Stimulated activated naive CD8-positive, alpha-beta T cell treated with anti-CD3 and anti-CD28 coated beads, Interleukin-15, amount 100 ng/mL, for 72 hours (primary cell): ENCODE measurements around the gene LAMA4.

Experiments
- ATAC-seq: fragments of 150-1000 bp; cut with Tn5 transposase; 2 replicates; pipeline ENCODE4 v1.10.0; 2021; ENCODE audit warnings: mild to moderate bottlenecking, moderate library complexity
- DNase-seq, 2 donors: peaks; one replicate each; pipeline ENCODE4 v3.0.0; 2021 to 2022
- H3K27ac Mint-ChIP-seq, 2 donors: one replicate each; pipeline ENCODE4 v1.8.0; 2022; ENCODE audit warnings: mild to moderate bottlenecking in 2 of 2, mixed read lengths in 2 of 2, moderate library complexity in 2 of 2
- H3K27me3 Mint-ChIP-seq: one replicate; pipeline ENCODE4 v1.8.0; 2022; ENCODE audit warnings: mixed read lengths
- H3K4me1 Mint-ChIP-seq: one replicate; pipeline ENCODE4 v1.8.0; 2022; ENCODE audit warnings: mild to moderate bottlenecking, mixed read lengths
- H3K4me3 Mint-ChIP-seq, 2 donors: one replicate each; pipeline ENCODE4 v1.8.0; 2022; ENCODE audit warnings: mild to moderate bottlenecking in 2 of 2, mixed read lengths in 2 of 2, moderate library complexity in 1 of 2
- H3K9me3 Mint-ChIP-seq, 2 donors: one replicate each; pipeline ENCODE4 v1.8.0; 2022; ENCODE audit warnings: mixed read lengths in 2 of 2

LAMA4 gene

GRCh38 chr6:112176175-112176574 is 78.2 kb downstream of the LAMA4 start:
- DNase-seq, result no peak
- ATAC-seq, result no peak
- Mint-ChIP-seq H3K9me3 (no peaks in the 10 kb centered on the region), H3K27me3 (peaks cover 28% of the 10 kb centered on the region), H3K4me1 (no peaks in the 10 kb centered on the region), H3K4me3 (no peak overlapping the region), H3K27ac (no peak overlapping the region)

DNA sequence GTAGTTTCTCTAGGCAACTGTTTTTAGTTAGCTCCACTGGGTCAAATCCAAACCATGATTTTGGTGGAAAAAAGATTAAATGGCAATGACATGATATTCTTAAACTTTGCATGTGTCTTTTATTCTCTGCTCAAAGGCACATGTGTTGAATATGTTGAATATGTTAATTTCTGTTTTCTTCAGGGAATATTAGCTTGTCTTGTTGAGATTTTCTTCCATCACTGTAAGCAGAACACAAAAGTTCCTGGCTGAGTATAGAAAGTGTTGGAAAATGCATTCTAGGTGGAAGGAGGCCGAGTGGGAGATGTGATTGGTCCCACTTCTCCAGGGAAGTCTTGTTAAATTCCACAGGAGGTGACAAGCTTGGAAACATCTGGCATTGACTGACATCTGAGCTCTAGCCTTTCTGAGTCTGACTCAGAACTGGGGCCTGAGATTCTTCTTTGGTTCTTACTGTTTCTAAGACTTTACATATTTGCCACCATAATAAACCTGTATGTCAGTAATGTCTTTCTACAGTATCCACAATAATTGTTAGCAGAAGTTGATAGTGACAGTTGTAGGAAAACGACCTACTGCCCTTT is 81.1 kb downstream of the LAMA4 start:
- no peaks in the 10 kb centered on the region for H3K4me1 Mint-ChIP-seq
- DNase-seq, result no peak
- no peaks in the 10 kb centered on the region for H3K9me3 Mint-ChIP-seq
- no peak for ATAC-seq
- H3K4me3 Mint-ChIP-seq, result no peak overlapping the region
- peaks cover 41% of the 10 kb centered on the region for H3K27me3 Mint-ChIP-seq
- H3K27ac Mint-ChIP-seq, result no peak overlapping the region

DNA sequence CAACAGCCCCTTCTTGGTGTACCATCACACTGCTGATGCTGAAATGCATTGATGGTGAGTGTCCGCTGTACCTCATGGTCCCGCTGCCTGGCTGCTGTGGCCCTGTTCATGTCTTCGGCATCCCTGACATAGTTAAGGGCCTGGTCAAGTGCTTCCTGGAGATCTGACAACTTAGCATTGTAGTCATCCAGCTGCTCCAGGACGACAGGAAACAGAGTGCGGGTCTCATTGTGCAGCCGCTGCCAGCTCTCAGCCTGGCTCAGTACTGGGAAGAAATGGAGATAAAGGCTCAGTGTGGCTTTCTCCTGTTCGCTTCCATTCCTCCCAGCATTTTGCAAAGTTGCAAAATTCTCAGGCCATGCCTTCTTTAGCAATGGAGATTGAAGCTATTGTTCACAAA is 81.8 kb downstream of the LAMA4 start:
- ATAC-seq (no peak), DNase-seq (no peak)
- H3K4me1 Mint-ChIP-seq, result no peaks in the 10 kb centered on the region
- H3K27ac Mint-ChIP-seq, result no peak overlapping the region
- no peaks in the 10 kb centered on the region for H3K9me3 Mint-ChIP-seq
- no peak overlapping the region for H3K4me3 Mint-ChIP-seq
- peaks cover 41% of the 10 kb centered on the region for H3K27me3 Mint-ChIP-seq

DNA sequence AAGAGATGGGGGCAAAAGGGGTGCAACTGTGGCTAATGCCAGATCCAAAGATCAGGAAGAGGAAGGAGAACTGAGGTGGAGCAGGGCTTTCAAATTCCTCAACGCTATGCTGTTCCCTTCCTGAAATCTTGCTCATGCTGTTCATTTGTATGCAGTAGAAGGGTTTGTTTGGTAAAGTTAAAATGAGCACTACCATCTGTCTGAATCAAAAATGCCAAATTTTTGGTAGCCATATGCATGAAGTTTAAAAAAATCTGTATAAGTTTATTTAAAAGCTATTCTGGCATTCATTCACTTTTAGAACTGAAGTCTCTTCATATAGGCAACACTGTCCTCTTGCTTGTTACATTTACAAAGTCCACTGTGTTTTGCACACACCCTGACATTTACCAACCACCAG is 84.8 kb downstream of the LAMA4 start:
- peaks cover 40% of the 10 kb centered on the region for H3K27me3 Mint-ChIP-seq
- H3K4me1 Mint-ChIP-seq, result no peaks in the 10 kb centered on the region
- ATAC-seq, result no peak
- no peak overlapping the region for H3K4me3 Mint-ChIP-seq
- H3K27ac Mint-ChIP-seq, result no peak overlapping the region
- no peak for DNase-seq
- no peaks in the 10 kb centered on the region for H3K9me3 Mint-ChIP-seq

DNA sequence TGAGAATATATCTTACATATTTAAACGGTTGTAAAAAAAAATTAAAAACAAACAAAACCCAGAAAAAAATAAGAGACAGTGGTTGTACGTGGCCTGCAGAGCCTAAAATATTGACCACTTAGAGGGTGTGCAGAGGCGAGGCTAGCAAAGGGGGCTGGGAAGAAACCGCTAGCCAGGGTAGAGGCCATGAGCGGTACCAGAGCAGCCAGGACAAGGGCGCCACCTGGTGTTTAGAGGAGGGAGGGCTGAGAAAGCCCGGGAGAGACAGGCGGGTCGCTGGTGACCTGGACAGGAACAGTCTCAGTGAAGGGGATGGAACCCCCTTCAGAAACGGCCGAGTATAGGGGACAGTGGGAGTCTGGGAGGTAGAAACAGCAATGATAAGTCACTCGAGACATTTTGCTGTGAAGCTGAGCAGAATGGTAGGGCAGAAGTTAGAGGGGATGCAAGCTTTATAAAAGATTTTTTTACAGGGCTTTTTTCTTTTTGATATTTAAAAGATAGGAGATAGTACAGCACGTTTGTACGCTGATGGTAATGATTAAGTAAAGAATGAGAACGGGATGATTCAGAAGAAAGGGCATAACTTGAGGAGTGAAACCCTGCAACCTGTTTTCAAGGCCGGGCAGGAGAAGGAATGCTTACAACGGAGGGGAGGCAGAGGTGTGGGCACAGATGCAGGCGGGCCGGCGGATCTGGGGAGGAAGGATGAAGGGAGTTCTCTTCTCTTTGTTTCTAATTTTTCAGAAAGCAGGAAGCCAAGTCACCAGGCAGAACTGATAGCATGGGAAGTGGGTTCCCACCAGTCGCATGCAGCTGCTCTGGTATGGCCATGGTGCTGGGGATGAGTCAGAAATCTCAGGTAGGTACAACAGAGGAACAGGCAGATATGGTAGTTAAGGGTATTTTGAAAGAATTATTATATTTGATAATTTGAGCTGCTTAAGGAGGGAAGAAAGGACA is 90.8 kb downstream of the LAMA4 start:
- Mint-ChIP-seq H3K4me1 (peaks cover 14% of the 10 kb centered on the region), H3K27ac (peak overlapping the region in 1 of 2 donors; percentile 75), H3K27me3 (peaks cover 45% of the 10 kb centered on the region), H3K4me3 (peak overlapping the region; percentile 80 to 81), H3K9me3 (no peaks in the 10 kb centered on the region)
- DNase-seq (peak; percentile 77 to 79), ATAC-seq (peak; percentile 95)

- ATAC-seq (no peak), DNase-seq (no peak)
- peaks cover 42% of the 10 kb centered on the region for H3K27me3 Mint-ChIP-seq
- no peak overlapping the region for H3K4me3 Mint-ChIP-seq
- H3K4me1 Mint-ChIP-seq, result peaks cover 17% of the 10 kb centered on the region
- H3K27ac Mint-ChIP-seq, result no peak overlapping the region
- no peaks in the 10 kb centered on the region for H3K9me3 Mint-ChIP-seq
Measured at GRCh38 chr6:112160745-112161144, 93.6 kb downstream of the LAMA4 start.

- Mint-ChIP-seq H3K27me3 (peaks cover 29% of the 10 kb centered on the region), H3K27ac (no peak overlapping the region), H3K4me3 (no peak overlapping the region)
Measured at GRCh38 chr6:112156668-112157067, 97.7 kb downstream of the LAMA4 start.

DNA sequence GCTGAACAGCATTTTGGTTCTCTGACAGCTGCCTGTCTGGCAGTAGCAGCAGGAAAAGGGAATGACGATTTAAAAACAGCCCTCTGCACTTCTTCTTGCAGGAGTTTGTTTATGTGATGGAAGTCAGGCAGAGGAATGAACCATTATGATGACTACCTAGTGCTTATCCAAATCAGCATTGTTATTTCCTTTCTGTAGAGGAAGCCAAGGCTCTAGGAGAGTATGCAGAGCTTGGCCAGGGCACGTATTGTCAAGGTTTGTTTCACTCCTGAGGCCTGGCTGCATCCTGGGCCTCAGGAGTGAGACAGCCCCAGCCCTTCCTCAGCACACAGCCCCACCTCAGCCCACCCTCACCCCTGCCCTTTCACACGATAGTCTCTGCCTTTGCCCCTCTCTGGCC is 98.5 kb downstream of the LAMA4 start:
- no peak overlapping the region for H3K4me3 Mint-ChIP-seq
- no peaks in the 10 kb centered on the region for H3K9me3 Mint-ChIP-seq
- peaks cover 18% of the 10 kb centered on the region for H3K4me1 Mint-ChIP-seq
- ATAC-seq (peak; percentile 43), DNase-seq (no peak)
- no peak overlapping the region for H3K27ac Mint-ChIP-seq
- H3K27me3 Mint-ChIP-seq, result peaks cover 22% of the 10 kb centered on the region

More at GRCh38 chr6:112156668-112157067, 97.7 kb downstream of the LAMA4 start:
- ATAC-seq, result no peak
- Mint-ChIP-seq H3K9me3 (no peaks in the 10 kb centered on the region), H3K4me1 (peaks cover 18% of the 10 kb centered on the region)
- no peak for DNase-seq

DNA sequence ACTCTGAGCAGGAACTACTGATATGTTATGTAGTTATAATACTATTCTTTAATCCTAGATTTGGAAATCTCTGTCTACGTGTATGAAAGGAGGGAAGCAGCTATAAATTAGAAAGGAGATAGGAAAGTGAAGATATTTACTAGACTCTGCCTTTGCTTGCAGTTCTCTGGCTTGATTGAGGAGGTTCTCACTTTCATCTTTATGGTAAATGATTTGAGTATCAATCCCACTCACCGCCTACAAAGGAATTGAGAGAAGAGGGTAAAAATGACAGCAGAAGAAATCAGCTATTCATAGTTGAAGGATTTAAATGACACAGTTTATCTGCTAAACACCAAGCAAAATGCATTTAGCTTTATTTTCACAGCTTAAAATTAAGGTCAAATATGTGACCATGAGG is 99.7 kb downstream of the LAMA4 start:
- H3K27ac Mint-ChIP-seq, result no peak overlapping the region
- ATAC-seq (no peak), DNase-seq (no peak)
- no peaks in the 10 kb centered on the region for H3K9me3 Mint-ChIP-seq
- H3K27me3 Mint-ChIP-seq, result peaks cover 13% of the 10 kb centered on the region
- H3K4me1 Mint-ChIP-seq, result peaks cover 18% of the 10 kb centered on the region
- H3K4me3 Mint-ChIP-seq, result no peak overlapping the region

- Mint-ChIP-seq H3K4me1 (peaks cover 18% of the 10 kb centered on the region), H3K27ac (no peak overlapping the region), H3K4me3 (no peak overlapping the region), H3K9me3 (no peaks in the 10 kb centered on the region), H3K27me3 (peaks cover 13% of the 10 kb centered on the region)
- DNase-seq (no peak), ATAC-seq (no peak)
Measured at GRCh38 chr6:112153926-112154607, 100.3 kb downstream of the LAMA4 start.

DNA sequence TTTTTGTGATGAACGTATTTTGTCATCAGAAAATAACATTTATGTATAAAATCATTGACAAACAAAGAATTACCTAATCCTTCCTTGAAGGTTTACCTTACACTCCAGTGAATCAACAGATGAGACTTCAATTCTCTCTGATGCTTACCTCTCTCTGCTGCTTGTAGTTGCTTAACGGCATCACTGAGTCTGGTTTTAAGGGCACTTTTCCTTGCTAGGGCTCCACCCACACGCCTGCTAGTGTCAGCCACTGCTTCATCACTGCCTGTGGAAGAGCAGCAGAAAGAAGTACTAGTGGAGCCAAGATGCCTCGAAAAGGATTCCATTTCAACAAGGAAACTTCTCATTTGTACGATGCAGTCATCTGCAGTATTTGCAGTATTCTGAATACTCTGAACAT is 104.0 kb downstream of the LAMA4 start:
- Mint-ChIP-seq H3K4me1 (peaks cover 12% of the 10 kb centered on the region), H3K4me3 (no peak overlapping the region), H3K9me3 (no peaks in the 10 kb centered on the region), H3K27ac (no peak overlapping the region), H3K27me3 (peaks cover 15% of the 10 kb centered on the region)
- DNase-seq (no peak), ATAC-seq (no peak)

DNA sequence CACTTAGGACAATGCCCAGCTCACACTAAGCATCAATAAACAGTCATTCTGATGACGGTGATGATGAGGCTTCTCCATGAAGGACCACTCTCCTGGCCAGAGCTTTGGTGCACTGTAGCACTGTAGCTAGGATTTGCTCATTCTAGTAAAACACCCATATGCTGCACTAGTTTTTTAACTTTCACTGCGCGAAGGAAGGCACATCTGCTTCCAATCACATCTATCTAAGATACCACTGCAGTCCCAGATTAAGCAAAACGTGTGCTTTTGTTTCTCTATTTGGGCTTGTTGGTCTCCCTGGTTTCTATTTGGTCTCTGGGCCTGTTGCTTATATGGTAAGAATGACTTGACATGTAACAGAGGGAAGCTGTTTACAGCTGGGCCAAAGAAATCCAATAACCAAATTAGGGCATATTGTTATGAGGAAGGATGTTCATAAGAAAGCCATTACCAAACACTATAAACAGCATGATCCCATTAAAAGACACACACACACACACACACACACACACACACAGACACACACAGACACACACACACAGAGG is 104.6 kb downstream of the LAMA4 start:
- DNase-seq, result no peak
- no peak overlapping the region for H3K4me3 Mint-ChIP-seq
- H3K27me3 Mint-ChIP-seq, result peaks cover 20% of the 10 kb centered on the region
- H3K4me1 Mint-ChIP-seq, result peaks cover 10% of the 10 kb centered on the region
- no peaks in the 10 kb centered on the region for H3K9me3 Mint-ChIP-seq
- no peak overlapping the region for H3K27ac Mint-ChIP-seq
- no peak for ATAC-seq

DNA sequence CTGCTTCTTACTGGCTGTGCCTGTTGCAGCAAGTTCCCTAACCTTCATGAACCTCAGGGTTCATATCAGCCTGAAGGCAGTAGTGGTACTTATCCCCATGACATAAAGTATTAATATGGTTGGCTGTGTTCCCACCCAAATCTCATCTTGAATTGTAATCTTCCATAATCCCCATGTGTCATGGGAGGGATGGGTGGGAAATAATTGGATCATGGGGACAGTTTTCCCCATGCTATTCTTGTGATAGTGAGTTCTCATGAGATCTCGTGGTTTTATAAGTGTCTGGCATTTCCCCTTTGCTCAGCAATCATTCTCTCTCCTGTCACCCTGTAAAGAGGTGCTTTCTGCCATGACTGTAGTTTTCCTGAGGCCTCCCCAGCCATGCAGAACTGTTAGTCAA is 105.1 kb downstream of the LAMA4 start:
- H3K27ac Mint-ChIP-seq, result no peak overlapping the region
- peaks cover 4% of the 10 kb centered on the region for H3K4me1 Mint-ChIP-seq
- ATAC-seq (no peak), DNase-seq (no peak)
- H3K9me3 Mint-ChIP-seq, result no peaks in the 10 kb centered on the region
- H3K4me3 Mint-ChIP-seq, result no peak overlapping the region
- H3K27me3 Mint-ChIP-seq, result peaks cover 20% of the 10 kb centered on the region

DNA sequence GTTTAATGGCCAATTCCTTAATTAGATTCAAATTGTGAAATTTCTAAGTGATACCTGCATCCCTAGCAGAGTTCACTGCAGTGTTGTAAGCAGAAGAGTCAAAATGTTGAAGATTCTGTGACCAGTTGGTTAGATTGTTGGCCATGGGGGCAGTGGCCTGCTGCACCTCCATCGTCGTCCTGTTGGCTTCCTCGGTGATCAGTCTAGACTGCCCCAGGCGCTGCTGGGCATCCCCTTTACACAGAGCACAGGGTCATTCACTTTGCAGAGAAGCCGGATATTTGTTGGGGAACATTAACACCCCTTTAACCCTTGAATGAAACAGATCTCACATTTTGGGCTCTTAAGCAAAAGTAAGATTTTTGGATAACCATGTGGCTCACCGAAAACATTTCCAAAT is 106.3 kb downstream of the LAMA4 start:
- Mint-ChIP-seq H3K27me3 (peaks cover 18% of the 10 kb centered on the region), H3K4me1 (no peaks in the 10 kb centered on the region), H3K4me3 (no peak overlapping the region), H3K9me3 (no peaks in the 10 kb centered on the region), H3K27ac (no peak overlapping the region)
- ATAC-seq, result no peak
- no peak for DNase-seq

DNA sequence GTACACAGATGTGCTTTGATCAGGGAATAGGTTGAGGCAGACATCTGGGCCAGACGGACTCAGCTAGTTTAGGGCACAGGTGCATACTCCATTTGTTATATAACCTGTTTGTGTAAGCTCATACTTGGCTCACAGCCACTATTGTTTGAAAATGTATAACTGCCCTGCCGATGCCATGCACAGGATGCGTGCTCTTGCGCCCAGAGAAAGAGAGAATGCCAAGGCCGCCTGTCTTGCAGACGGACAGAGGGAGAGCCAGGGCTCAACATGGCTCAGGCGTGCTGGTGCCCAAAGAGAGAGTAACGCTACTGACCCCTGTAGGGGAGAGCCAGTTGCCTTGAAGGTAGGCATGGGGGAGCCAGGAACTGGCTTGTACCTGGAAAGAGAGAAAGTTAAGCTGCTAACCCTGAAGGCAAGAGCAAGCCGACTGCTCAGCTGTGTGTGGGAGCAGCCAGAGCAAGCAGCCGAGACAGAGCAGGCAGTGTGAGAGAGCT is 109.2 kb downstream of the LAMA4 start:
- Mint-ChIP-seq H3K4me1 (no peaks in the 10 kb centered on the region), H3K4me3 (no peak overlapping the region), H3K27me3 (peaks cover 12% of the 10 kb centered on the region), H3K27ac (no peak overlapping the region), H3K9me3 (no peaks in the 10 kb centered on the region)
- DNase-seq, result no peak
- no peak for ATAC-seq
